ENCODE results near the gene MMP3. TPM values are rescaled to one million over a fixed set of nuclear protein-coding genes. Genes with fewer than 3 reads are reported as not detected.

MMP3 gene
- total RNA-seq, result not detected

GRCh38 chr11:102843489-102843888 is at the start of gene MMP3:
TSS of gene MMP3 (minus strand) at chr11:102843609. CDS start at chr11:102843546, 63 bp downstream.

GRCh38 chr11:102874852-102875251 is 31.4 kb upstream of the MMP3 start, which contains the start of gene MMP12:
TSS of gene MMP12 (minus strand) at chr11:102874982. CDS start at chr11:102874937, 45 bp downstream.

DNA sequence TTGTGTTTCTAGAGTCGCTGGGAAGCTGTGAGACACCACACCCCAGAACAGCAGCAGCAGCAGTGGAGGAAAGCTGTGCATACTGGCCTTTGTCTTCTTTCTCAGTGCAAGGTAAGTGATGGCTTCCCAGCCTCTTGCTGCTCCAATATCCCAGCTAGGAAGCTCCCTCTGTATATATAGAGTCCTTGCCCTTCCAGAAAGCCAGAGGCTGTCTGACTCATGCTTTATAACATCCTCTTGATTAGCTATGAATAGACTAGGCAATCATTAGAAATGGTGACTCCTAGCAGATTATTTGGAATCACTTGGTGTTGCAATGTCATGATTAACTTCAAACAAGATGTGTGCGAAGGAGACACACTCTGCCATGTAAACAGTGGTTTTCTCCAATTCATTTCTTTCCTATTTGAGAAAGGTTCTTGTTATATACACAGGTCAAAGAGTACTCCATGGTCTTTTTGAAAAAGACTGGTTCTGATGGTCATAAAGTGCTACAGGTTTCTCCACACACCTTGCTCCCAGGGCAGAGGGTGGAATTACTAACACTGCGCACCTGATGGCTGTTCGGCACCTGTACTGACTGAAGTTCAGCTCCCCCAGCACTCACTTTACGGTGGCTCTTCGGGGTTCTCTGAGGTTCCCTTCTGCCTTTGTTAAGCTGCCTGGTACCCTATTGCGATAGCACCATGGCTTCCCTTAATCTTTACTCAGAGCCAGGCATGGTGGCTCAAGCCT is 45.2 kb downstream of the MMP3 start, which contains the start of gene MMP1:
MMP1 (minus strand) TSS at position 149 of the 735 bp plus-strand sequence; CDS start at position 81, 68 bp downstream.

Other genes with a start within 250 kb of the MMP3 start
- not detected for gene MMP20, start 218.3 kb downstream of the MMP3 start, total RNA-seq
- not detected for gene MMP27, start 137.8 kb downstream of the MMP3 start, total RNA-seq
- 2.8 TPM for gene MMP8, start 118.7 kb downstream of the MMP3 start, total RNA-seq
- 0.12 TPM for gene MMP10, start 63.0 kb downstream of the MMP3 start, total RNA-seq
- 0.06 TPM for gene MMP1, start 45.4 kb downstream of the MMP3 start, total RNA-seq
- 1.6 TPM for gene MMP12, start 31.4 kb upstream of the MMP3 start, total RNA-seq
- not detected for gene MMP13, start 112.1 kb upstream of the MMP3 start, total RNA-seq
- 35.4 TPM for gene DCUN1D5, start 248.6 kb upstream of the MMP3 start, total RNA-seq